GM19043 (cell line): ENCODE results near the gene PPP2R3B.
"Not testable (repeated sequence)": the region's sequence is repeated elsewhere in the genome, so short reads cannot be mapped to it uniquely, and the experiment has no call there.

ENCODE experiments used
- ATAC-seq: cut with Tn5 transposase; IDR thresholded peaks from one replicate; pipeline ENCODE4 v1.9.1; 2021; ENCODE audit warnings: low read depth; ENCODE audit not compliant: unreplicated experiment

The PPP2R3B gene, protein sequence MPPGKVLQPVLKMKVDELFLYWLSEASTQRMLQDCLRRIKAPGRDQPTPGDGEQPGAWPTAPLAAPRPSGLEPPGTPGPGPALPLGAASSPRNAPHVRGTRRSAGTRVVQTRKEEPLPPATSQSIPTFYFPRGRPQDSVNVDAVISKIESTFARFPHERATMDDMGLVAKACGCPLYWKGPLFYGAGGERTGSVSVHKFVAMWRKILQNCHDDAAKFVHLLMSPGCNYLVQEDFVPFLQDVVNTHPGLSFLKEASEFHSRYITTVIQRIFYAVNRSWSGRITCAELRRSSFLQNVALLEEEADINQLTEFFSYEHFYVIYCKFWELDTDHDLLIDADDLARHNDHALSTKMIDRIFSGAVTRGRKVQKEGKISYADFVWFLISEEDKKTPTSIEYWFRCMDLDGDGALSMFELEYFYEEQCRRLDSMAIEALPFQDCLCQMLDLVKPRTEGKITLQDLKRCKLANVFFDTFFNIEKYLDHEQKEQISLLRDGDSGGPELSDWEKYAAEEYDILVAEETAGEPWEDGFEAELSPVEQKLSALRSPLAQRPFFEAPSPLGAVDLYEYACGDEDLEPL

DNA sequence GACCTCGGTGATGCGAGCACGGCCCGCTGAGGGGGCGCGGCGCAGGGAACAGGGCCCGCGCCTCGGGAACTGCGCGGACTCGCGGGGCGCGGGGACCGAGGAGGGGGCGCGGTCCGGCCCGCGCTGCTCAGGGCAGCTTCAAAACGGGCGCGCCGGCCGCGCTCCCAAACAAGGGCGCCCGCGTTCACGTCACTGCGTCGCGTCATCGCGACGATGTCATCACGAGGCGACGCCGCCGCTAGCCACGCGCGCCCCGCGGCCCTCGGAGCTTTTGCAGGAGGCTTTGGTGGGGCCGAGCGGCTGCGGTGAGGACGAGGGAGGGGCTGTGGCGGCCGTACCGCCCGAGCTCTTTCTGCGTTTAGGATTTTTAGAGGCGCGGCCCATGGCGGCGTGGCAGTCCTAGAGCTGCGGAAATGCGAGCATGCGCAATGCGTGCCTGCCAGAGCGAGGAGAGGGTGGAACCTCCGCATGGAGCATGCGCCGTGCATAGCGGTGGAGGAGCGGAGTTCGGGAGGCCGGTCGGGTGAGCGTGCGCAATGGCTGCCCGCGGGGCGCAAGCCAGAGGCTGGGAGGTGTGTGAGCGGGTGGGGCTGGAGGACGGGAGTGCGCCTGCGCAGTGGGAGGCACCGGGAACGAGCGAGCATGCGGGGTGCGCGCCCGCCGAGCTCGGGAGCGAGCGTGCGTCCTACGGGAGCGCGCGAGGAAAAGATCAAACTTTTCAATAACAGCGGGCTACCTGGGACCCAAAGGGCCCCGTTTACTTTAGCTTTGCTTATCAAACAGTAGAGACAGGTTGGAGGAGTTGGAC, at the start of gene PPP2R3B:
TSS of gene PPP2R3B (minus strand) at position 140 of the 808 bp plus-strand sequence. CDS start 216 bp downstream, outside the sequence.
- peak; percentile 96 for ATAC-seq

DNA sequence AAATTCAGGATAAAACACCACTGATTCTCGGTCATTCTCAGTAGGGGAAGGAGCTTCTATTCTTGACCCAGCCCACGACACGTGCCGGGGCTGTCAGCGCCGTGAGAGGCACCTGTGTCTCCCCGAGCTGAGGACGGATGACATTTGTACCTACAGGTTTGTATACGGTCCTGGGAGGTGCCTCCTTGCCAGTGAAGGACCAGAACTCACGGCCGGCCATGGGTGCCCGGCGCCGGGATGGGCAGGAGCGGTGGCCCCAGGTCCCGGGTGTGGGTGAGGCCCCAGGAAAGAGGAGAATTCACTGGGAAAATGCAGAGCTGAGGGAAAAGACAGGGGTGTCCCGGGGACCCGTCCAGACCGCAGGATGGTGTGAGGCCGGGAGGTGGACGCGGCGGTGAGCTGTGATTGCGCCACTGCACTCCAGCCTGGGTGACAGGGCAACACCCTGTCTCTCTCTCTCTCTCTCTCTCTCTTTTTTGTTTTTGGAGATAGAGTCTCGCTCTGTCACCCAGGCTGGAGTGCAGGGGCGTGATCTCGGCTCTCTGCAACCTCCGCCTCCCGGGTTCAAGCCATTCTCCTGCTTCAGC, 48.9 kb upstream of the PPP2R3B start:
- no peak for ATAC-seq

DNA sequence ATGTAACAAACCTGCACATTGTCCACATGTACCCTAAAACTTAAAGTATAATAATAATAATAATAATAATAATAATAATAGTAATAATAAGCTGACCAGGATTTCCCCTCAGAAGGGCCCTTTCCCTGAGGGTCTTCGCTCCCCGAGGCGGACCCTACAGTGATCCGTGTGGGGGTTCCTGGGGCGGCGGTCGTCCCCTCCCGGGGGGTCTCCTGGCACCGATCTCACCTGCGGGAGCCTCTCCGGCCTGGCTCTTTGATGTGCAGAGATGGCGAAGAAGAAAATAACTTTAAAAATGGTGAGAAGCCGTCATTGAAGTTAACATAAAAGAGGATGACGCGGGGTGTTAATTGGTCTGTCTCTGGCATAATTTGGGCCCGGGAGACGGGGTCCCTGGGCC, 48.2 kb upstream of the PPP2R3B start:
- no peak for ATAC-seq

DNA sequence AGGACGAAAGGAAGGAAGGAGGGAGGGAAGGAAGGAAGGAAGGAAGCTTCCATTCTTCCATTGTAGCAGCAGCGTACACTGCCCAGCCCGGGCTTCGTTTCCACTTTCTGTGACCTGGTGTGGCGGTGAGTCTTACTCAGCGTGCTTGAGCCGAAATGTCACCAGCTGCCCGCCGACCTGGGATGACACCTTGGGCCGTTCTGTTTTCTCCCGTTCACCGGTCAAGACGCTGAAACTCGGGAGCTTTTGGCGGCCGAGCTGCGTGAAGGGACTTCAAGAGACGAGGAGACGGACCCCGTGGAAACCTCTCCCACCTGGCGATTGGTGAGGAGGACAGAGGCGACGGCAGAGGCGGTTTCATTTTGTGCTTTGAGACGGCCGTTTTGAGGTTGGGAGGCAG, 47.1 kb upstream of the PPP2R3B start:
- ATAC-seq, result no peak

DNA sequence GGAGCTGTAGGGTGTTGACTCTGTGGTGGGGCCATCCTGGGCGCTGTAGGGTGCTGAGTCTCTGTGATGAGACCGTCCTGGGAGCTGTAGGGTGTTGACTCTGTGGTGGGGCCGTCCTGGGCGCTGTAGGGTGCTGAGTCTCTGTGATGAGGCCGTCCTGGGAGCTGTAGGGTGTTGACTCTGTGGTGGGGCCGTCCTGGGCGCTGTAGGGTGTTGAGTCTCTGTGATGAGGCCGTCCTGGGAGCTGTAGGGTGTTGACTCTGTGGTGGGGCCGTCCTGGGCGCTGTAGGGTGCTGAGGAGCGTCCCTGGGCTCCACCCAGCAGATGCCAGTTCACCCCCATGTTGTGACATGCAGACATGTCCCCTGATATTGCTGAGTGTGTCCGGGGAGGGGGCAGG, 46.0 kb upstream of the PPP2R3B start:
- ATAC-seq, result not testable (repeated sequence)

DNA sequence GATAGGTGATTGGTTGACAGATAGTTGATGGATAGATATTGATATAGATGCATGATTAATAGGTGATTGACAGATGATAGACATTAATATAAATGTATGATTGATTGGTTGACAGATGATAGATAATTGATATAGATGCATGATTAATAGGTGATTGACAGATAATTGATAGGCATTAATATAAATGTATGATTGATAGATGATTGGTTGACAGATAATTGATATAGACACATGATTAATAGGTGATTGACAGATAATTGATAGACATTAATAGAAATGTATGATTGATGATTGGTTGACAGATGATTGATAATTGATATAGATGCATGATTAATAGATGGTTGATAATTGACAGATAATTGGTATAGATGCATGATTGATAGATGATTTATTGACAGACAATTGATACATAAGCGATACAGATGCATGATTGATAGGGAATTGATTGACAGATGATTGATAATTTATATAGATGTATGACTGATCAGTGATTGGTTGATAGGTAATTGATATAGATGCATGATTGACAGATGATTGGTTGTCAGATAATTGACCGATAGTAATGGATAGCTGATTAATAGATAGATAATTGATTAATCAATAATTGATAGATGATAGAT, 44.9 kb upstream of the PPP2R3B start:
- no peak for ATAC-seq

DNA sequence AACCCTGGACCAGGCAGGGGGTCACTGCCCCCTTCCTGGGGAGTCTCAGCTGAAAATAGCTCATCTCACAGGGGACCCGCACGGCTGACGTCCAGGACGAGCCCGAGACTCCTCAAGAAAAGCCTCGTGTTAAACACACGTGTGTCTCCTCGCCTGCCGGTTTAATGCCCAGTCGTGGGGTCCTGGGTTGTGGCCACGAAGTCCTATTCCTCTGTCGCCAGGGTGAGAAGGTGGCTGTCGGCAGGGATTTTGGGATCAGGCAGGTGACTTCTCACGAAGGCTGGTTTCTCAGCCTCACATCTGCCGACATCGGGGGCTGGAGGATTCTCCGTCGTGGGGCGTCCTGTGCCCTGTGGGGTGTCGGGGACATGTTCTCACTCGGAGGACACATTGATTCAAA, 44.3 kb upstream of the PPP2R3B start:
- no peak for ATAC-seq

DNA sequence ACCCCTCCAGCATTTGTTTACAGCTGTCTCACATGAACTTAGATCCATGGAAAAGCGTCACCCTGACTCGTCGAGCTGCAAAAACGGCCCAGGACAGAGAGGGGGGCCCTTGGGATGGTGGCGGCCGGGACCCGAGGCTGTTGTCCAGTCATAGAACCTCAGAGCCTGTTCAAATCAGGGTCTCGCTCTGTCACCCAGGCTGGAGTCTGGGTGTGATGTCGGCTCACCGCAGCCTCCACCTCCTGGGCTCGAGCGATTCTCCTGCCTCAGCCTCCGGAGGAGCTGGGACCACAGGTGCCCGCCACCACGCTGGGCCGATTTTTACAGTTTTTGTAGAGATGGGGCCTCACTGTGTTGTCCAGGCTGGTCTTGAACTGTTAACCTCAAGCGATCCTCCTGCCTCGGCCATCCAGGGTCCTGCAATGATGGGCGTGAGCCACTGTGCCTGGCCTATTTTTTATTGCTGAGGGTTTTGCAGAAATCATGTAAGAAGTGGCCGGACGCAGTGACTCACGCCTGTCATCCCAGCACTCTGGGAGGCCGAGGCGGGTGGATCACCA, 42.6 kb upstream of the PPP2R3B start:
- no peak for ATAC-seq

DNA sequence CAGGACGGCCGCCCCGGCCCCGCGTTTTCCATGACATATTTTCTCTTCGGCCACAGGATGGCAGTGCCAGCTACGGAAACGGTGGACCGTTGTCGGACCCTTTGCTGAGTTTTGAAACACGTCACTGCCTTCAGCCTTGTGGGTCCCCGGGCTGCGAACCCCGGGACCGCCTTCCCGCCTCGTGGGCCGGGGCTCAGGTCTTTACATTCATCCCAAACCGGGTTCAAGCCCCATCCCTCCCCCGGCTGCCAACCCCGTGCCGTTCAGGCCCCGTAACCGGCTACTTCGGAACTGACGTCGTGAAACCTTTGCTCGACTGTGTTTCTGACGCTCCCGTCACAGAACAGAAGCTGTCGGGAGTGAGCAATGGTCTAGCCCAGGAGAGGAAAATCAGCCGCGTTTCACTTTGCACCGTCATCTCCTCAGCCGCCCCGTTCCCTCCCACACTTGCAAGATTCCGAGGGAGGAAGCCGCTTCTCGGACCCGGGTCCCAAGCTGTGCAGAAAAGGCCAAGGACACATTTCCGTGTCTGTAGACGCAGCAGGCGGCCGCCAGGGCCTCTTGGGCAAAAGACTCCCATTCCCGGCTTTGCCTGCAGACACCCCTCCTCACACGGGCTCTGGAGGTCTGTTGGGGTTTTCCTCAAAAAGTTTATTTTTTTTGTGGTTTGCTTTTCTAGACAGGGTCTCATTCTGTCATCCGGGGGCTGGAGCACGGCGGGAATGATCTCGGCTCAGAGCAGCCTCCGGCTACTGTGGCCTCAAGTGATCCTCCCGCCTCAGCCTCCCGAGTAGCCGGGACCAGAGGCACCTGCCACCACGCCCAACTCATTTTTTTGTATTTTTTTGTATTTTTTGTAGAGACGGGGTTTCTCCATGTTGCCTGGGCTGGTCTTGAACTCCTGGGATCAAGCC, 41.4 kb upstream of the PPP2R3B start:
- no peak for ATAC-seq

DNA sequence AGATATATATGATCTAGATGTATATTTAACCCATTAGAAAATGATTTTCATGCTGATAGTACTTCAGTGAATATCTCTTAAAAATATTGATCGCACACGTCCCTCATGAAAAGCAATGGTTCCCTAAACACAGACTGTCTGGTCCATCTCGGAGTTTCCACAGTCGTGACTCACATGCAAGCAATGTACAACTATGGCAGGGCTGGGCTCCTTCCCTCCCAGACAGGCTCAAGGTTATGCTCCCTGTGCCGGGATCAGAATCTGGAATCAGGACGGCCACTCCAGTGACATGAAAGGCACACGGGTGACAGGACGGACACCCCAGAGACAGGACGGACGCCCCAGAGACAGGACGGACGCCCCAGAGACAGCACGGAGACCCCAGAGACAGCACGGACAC, 40.2 kb upstream of the PPP2R3B start:
- no peak for ATAC-seq

DNA sequence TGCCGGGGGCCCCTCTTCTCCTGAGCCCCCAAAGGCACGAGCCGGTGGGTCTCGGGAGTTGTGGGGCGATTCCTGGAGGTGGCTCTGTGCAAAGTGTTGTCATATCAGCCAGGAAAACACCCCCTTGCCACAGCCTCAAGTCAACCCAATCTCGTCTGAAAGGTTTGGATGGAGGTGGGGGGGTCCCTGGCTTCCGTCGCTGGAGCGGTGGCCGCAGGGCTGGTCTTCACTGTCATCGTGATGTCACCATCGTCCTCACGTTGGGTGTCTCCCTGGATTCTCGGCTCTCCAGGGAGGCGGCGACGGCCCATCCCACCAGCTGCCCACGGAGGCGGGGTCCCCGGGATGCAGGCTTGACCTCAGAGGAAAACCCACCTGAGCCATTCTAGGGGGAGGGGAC, 38.3 kb upstream of the PPP2R3B start:
- ATAC-seq, result no peak

DNA sequence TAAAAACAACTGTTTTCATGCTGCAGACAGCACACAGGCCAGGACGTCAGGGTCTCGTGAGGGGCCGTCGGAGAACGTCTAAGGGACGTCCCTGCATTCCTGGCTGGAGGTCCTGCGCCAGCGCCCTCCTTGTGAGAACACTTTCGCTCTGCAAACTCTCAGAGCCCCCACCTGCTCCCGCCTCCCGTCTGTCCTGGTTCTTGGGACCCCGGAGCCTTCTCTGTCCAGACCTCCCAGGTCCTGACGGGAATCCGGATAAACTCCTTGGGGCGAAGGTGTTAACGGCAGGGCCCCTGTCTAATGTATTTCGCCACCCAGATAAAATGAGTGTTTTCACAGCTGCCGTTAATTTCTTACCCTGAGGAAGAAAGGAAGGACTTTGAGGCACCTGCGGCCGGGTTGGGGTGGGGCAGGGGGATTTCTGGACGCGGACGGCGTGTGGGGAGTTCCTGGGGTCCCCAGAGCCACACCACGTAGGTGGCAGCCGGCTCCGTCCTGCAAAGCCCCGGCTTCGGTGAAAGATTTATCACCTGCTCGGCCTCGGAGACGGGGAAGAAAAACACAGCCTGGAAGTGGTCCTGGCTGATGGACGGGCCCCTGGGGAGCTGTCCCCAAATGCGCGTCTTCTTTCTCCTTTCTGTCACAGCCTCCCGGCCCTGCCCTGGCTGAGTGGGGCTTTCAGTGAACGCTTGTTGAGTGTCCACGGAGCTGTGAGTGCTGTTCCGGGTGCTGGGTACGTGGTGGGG, 35.1 kb upstream of the PPP2R3B start:
- ATAC-seq, result no peak

DNA sequence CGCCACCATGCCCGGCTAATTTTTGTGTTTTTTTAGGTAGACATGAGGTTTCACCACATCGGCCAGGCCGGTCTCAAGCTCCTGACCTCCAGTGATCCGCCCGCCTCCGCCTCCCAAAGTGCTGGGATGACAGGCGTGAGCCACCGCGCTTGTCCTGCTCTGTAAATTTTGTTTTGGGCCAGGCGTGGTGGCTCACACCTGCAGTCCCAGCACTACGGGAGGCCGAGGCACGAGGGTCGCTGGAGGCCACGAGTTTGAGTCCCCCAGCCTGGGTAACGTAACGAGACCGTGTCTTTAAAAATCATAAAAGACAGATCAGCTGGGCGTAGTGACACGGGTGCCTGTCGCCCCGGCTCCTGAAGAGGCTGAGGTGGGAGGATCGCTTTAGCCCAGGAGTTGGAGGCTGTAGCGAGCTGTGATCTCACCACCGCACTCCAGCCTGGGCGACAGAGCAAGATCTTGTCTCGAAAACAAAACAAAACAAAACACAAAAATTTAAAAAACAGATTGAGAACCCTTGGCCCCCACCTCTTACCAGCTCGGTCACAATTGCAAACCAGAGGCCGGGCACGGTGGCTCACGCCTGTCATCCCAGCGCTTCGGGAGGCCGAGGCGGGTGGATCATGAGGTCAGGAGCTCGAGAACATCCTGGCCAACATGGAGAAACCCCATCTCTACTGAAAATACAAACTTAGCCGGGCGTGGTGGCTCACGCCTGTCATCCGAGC, 34.0 kb upstream of the PPP2R3B start:
- no peak for ATAC-seq

DNA sequence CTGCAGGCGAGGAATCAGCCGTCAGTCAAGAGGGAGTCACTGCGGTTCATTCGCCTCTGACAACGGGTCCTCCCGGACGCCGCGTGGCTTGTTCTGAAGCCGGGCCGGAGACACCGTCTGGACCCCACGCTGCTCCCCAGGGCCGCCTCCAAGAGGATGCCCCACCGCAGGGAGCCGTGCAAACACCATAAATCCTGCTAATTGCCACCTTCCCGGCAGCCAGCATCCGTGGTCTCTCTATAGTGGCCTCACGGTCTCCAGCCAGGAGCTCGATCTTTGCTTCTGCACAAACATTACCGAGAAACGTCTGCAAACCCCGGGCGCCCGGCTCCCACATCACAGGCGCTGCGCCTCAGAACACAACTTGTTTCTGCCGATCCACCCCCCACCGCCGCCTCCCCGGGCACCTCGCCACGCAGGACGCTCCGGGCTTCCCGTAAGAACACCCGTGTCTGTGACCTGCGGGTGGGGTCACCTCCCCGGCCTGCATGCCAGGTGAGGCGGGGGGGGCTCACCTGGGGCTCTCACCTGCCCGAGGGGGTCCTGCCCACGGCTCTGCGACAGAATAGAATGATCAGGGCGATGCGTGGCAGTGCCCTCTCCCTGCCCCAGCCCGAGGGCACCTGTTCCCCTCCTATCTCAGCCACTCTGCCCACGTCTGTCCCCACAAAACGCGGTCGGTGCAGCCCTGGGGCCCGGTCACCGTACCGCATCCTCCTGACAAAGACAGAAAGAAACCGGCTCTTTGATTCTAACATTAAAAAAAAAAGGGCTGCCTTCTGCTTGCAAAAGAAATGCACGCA, 32.4 kb upstream of the PPP2R3B start:
- ATAC-seq, result no peak

DNA sequence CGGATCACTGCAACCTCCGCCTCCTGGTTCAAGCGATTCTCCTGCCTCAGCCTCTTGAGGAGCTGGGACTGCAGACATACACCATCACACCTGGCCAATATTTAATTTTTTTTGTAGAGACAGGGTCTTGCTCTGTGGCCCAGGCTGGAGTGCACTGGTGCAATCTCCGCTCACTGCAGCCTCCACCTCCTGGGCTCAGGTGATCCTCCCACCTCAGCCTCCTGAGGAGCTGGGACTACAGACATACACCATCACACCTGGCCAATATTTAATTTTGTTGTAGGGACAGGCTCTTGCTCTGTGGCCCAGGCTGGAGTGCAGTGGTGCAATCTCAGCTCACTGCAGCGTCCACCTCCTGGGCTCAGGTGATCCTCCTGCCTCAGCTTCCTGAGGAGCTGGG, 28.8 kb upstream of the PPP2R3B start:
- ATAC-seq, result not testable (repeated sequence)

DNA sequence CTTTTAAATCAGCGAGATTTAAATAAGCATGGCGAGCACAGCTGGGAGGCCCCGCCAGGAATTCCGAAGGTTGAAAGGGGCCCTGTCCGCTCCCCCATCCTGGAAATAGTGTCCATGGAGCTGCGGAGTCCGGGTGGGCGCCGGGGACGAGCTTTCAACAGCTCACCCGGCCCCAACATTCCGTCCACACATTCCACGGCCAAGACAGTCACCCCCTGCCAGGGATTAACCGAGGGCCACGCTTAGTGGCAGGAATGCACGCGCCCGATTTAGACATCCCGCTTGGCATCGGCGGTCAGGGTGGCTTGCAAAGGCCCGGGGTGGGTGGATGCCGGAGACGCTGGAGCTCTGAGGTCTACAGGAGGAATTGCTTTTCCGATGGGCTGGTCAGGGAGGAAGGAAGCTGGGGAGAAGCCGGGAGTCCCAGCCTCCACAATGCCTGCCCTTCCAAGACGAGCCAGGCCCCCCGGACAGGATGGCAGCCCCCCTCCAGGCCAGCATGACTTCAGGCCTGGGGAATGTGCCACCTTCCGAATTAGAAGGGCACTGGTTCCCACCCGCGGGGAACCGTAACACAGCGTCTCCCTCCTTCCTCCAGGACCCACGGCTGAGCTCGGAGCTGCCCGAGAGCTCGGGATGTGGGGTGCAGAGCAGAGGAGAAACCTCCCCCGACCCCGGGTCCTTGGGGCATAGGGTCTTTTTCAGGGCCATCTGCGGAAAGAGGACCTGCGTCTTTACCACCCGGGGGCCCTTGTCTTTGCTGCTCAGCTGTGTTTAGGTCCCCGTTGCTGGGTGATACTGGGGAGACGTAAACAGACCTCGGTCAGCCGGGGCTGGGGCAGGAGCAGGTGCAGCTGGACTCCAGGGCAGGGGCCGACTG, 26.9 kb upstream of the PPP2R3B start:
- no peak for ATAC-seq
